PC-9 (cell line): ENCODE data around the gene CDC42BPB.

ENCODE experiments used
- EZH2 ChIP-seq: fragments of 200-600 bp; sonication (generic); IDR thresholded peaks from 2 replicates; pipeline ENCODE4 v1.8.0; 2017; ENCODE audit warnings: antibody characterized with exemption, low read depth
- TF ChIP-seq, protein P1 (sequence below): fragments of 200-600 bp; sonication (generic); conservative IDR thresholded peaks from 2 replicates; pipeline ENCODE4 v1.6.1; 2017; ENCODE audit warnings: mixed run types, antibody characterized with exemption, mild to moderate bottlenecking, moderate library complexity

DNA sequence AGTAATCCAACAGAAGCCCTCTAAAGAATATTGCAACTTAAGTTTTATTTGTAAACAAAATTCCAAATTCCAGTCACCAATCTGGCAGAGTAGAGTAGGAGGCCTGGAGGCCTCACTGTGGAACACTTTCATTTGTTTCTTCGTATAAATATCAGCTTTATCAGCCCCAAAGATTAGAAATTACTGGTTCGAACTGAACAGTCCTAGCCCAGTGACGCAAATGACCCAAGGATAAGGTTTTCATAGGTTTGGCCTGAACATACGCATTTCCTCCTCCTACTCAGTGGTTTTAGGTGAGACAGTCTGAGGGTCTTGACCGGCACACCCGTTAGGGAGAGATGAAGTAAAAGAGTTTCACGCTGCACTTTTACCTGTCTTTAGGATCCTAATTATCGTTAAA is 1.7 kb downstream of the CDC42BPB start:
- TF ChIP-seq, protein P1, sequence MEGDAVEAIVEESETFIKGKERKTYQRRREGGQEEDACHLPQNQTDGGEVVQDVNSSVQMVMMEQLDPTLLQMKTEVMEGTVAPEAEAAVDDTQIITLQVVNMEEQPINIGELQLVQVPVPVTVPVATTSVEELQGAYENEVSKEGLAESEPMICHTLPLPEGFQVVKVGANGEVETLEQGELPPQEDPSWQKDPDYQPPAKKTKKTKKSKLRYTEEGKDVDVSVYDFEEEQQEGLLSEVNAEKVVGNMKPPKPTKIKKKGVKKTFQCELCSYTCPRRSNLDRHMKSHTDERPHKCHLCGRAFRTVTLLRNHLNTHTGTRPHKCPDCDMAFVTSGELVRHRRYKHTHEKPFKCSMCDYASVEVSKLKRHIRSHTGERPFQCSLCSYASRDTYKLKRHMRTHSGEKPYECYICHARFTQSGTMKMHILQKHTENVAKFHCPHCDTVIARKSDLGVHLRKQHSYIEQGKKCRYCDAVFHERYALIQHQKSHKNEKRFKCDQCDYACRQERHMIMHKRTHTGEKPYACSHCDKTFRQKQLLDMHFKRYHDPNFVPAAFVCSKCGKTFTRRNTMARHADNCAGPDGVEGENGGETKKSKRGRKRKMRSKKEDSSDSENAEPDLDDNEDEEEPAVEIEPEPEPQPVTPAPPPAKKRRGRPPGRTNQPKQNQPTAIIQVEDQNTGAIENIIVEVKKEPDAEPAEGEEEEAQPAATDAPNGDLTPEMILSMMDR, result no peak
- no peak for TF ChIP-seq EZH2
